RPMI8226 (cell line): ENCODE data around the gene BCL2L11.
A peak's percentile ranks its signal among the peaks of the same experiment; 100 is the strongest.

ENCODE experiments used
- DNase-seq: peaks from one replicate; pipeline ENCODE4 v3.0.0-alpha.2; 2015

BCL2L11 gene

GRCh38 chr2:111145103-111145760, 24.5 kb downstream of the BCL2L11 start:
- DNase-seq, result no peak

GRCh38 chr2:111145951-111146350, 25.2 kb downstream of the BCL2L11 start:
- DNase-seq, result no peak

DNA sequence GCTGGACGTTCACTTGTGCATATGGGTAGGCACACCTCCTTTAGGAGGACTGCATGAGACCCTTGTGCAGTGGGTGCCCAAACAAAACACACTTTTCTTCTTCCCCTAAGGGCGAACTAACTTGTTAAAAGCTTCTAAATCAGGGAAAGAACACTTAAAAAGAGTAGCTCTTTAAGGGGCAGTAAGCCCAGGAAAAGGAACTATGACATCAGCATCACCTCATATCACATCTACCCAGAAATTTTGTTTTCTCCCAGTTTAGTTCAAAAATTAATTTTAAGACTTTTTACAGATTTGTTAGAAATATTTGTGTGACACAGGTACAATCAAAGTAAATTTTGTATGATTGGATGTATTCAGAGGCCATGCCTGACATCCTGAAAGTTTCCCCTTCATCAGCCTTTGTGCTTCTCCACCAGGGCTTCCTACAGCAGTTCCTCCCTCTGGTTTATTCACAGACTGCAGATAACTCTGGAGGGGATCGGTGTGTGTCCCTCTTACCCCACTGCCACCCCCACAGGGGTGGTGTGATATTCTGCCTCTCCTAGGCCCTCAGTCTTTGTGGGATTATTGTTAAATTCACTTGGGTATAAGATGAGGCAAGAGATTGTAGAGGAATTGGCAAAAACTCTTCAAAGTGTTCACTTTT, 27.6 kb downstream of the BCL2L11 start:
- DNase-seq, result no peak

- DNase-seq, result no peak
Measured at GRCh38 chr2:111148925-111149324, 28.2 kb downstream of the BCL2L11 start.

DNA sequence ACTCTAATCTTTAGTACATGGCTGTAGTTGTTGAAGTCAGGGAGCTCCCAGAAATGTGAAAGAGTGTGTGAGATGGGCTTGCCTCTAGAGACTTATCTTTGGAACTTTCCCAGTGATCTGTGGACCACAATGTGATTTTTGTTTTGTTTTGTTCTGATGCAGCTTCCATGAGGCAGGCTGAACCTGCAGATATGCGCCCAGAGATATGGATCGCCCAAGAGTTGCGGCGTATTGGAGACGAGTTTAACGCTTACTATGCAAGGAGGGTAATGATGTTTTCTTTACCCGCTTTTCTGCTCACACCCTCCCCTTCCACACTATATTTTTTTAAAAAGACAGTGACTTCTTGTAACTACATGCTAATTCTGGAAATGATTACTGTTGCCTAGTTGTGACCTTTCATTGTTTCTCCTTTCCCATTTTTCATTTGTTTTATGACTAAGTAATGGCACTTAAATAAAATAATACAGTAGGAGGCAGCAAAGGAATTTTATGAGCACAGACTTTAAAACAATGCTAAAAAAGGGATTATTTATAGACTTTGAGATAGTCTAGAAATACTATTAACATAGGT, 29.3 kb downstream of the BCL2L11 start:
- no peak for DNase-seq

DNA sequence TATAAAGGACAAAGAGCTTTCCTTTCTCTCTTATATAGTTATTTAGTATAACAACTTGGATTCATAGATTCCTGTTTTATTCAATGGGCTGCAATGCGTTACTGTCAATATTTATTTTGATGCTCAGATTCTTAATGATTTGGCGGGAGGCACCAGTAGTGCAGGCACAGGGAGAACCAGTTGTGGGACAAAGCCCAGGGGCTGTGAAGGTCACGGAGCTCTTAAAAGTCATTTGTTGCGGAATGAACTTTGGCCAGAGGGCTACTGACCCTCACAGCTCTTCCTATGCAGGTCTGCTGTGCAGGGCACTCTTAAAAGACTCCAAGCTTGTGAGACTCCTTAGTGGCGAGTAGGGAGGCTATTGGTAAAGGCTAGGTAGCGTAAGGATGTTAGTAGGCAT, 34.0 kb downstream of the BCL2L11 start:
- no peak for DNase-seq

GRCh38 chr2:111155610-111156009, 34.9 kb downstream of the BCL2L11 start:
- no peak for DNase-seq

GRCh38 chr2:111156529-111156928, 35.8 kb downstream of the BCL2L11 start:
- no peak for DNase-seq

DNA sequence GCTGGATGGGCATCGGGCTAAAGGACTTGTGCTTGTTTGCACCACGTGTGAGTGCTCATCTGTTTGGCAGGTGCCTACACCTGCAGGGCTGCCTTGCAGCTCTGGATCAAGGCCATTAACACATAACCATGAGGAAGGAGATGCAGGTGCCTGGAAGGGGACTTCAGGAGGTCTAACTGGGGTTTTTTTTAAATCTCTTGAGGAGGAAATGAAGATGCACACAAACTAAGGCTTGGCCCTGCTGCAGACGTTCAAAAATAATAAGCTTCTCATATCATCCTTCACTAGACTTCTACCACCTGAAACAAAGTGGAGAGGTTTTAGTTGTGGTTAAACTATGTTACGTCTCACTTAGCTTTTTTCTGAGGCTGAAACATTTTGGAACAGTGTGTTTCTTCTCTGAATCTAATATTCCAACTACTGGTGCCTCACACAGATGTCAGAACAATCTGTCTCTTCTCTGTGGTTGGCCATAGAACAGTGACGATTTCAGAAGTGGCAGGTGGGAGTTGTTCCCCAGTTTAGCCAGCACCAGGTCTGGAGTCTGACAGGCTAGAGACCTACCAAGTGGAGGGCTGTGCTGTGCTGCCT, 36.5 kb downstream of the BCL2L11 start:
- DNase-seq, result peak; percentile 63

DNA sequence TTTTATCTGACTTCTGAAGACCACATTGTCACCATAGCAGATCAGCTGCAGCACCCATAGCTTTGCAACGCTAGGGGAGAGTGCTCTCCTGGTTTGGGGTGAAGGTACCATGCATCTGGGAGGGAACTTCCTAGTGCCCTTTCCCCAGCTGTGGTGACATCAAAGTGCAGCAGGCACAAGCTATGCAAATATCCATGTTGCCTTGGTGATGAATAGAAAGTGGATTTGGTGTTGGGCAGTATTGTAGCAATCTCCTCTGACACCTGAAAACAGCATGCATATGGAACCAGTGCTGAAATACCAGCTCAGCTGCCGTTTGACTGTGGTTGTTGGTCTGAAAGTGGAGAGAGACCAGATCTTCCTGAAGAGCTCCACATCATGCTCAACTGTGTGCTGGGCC, 37.1 kb downstream of the BCL2L11 start:
- peak; percentile 19 for DNase-seq

DNA sequence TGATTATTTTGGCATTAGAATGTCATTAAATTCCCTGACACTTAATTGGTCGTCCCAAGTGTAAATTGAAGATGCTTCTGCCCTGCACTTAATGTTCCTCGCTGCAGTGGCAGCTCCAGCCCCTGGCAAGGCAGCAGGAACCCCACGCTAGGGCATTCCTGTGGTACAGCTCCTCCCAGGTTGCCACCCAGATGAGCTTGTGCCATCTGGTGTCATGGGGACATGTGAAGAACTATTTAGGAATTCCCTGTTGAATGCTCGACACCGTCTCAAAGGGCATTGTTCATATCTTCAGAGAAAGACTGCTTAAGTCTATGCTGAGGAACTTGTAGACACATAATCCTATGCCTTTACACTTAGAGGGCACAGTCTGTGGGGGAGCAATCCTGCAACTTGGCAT, 38.9 kb downstream of the BCL2L11 start:
- no peak for DNase-seq

- no peak for DNase-seq
Measured at GRCh38 chr2:111160758-111161157, 40.0 kb downstream of the BCL2L11 start.

- DNase-seq, result no peak
Measured at GRCh38 chr2:111161971-111162370, 41.3 kb downstream of the BCL2L11 start.

DNA sequence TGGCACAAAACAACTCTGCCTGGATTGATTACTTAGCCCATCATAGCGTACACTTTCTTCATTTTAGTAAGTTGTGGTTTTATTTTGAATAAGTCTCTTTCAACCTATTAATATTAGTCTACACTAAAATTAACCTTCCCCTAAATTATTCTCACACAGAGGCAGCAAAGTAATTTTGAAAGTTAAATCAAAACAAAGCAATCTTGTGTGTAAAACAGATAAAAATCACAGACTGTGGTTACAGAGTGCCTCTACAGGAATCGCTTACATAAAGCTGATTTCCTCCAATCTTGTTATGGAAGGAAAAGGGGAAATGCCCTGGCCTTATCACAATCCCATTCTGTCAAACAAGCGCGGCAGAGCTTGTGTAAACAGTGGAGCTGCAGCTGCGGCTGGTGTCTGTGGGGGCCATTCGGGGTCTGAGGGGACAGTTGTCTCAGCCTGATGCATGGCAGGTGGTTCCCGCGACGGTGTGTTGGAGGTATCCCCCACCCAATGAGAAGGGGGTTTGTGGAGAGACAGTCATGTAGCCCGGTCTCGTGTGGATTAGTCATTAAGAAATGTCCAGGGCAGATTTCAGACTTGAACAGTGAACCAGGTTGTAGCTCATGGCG, 42.1 kb downstream of the BCL2L11 start:
- DNase-seq, result no peak

GRCh38 chr2:111164078-111164477, 43.4 kb downstream of the BCL2L11 start:
- no peak for DNase-seq

DNA sequence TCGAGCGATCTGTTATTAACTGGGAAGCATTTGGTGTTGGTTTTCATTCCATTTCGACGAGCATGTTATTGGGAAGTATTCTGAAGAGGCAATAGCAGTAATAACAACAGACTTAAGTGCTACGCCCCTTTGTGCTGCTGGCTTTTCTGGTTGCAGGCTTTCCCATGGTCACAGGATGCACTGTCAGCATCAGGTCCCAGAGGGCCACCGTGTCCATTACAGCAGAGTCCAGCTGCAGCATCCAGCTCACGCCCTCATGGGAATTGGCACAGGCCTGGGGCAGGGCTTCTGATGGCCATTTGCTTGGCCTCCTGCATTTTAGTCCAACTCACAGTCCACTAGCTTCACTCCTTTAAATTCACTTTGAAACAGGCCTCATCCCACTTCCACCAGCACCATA, 44.4 kb downstream of the BCL2L11 start:
- DNase-seq, result no peak

DNA sequence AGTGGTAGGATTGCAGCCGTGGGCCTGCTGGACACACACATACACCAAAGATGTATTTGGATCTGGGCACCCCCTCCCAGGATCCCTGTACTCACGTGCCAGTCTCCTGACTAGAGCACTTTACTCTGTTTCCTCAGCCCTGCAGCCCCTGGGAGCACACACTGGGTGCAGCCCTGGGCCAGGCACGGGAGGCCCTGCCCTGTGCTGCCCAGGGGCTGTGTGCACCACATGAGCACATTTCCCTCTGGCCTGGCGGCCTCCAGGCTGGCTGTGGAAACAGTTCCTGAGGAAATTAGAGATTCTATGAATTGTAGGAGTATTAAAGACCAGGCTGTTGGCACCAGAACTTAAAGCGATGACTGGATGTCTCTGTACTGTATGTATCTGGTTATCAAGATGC, 45.4 kb downstream of the BCL2L11 start:
- no peak for DNase-seq

- DNase-seq, result no peak
Measured at GRCh38 chr2:111167076-111167862, 46.6 kb downstream of the BCL2L11 start.

- no peak for DNase-seq
Measured at GRCh38 chr2:111167863-111168162, 47.1 kb downstream of the BCL2L11 start.

GRCh38 chr2:111168528-111169239, 48.0 kb downstream of the BCL2L11 start:
- DNase-seq, result peak; percentile 59

- no peak for DNase-seq
Measured at GRCh38 chr2:111169268-111169667, 48.6 kb downstream of the BCL2L11 start.

DNA sequence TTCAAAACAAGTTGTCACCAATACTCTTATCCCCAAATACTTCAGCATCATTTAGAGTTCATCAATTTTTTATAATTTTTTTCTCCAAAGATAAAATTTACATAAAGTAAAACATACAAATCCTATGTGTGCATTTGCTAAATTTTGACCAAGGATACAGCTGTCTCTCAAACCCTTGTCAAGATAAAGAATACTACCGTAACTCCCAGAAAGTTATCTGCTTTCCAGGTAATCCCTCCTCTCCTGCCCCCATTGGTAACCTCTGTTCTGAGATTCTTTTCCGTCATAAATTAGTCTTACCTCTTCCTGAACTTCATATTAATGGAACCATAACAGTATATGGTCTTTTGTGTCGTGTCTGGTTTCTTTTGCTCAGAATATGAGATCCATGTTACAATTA, 49.2 kb downstream of the BCL2L11 start:
- no peak for DNase-seq
